ENCODE measurements around the gene PHTF2. TPM values are rescaled to one million over a fixed set of nuclear protein-coding genes. Genes with fewer than 3 reads are reported as not detected.

PHTF2 gene
- total and polyA plus RNA-seq, 7 experiments from 2014 or later, result 5.9 to 42.1 (median 20.4) TPM

GRCh38 chr7:77895905-77896304 lies 97.3 kb downstream of the PHTF2 start:
- Mint-ChIP-seq H3K9me3 (no peaks in the 10 kb centered on the region), H3K36me3 (peaks cover 0 to 12% (median 0%) of the 10 kb centered on the region in 5 donors), H3K27me3 (no peaks in the 10 kb centered on the region), H3K4me3 (no peak overlapping the region), H3K27ac (no peak overlapping the region), H3K4me1 (peaks cover 0 to 6% (median 3%) of the 10 kb centered on the region in 7 donors)
- ChIA-PET CTCF (no interaction called here), POLR2A (no interaction called here)
- ATAC-seq, result no peak
- Histone ChIP-seq H3K9me3 (ENCODE audit: control insufficient read depth in 2 of 3, low read length in 3 of 3) (no peaks in the 10 kb centered on the region), H3K36me3 (ENCODE audit: control insufficient read depth in 2 of 3, insufficient read depth in 3 of 3, low read length in 3 of 3) (peaks cover 0 to 1% (median 0%) of the 10 kb centered on the region in 3 experiments), H3K4me1 (ENCODE audit: control insufficient read depth in 2 of 2, insufficient read depth in 2 of 2, low read length in 2 of 2) (no peaks in the 10 kb centered on the region), H3K27ac (ENCODE audit: low read depth, low read length) (no peak overlapping the region), H3K27me3 (ENCODE audit: control insufficient read depth in 2 of 2, insufficient read depth in 2 of 2, low read length in 2 of 2) (no peaks in the 10 kb centered on the region), H3K4me3 (ENCODE audit: low read length) (no peak overlapping the region)
- intact Hi-C loops (cut with micrococcal nuclease), result no loop called here
- DNase-seq, result no peak

GRCh38 chr7:77897004-77897547 lies 98.5 kb downstream of the PHTF2 start:
- no peak overlapping the region for H3K4me3 ChIP-seq (ENCODE audit: low read length)
- ATAC-seq (no peak), DNase-seq (no peak)
- no peak overlapping the region for H3K27ac ChIP-seq (ENCODE audit: low read depth, low read length)
- POLR2A ChIA-PET, result no interaction called here
- Mint-ChIP-seq H3K36me3 (peaks cover 0 to 15% (median 0%) of the 10 kb centered on the region in 5 donors), H3K4me1 (peaks cover 0 to 6% (median 0%) of the 10 kb centered on the region in 7 donors), H3K4me3 (no peak overlapping the region), H3K27ac (no peak overlapping the region), H3K9me3 (no peaks in the 10 kb centered on the region), H3K27me3 (no peaks in the 10 kb centered on the region)
- intact Hi-C loops (cut with micrococcal nuclease), result no loop called here
- H3K36me3 ChIP-seq (ENCODE audit: control insufficient read depth in 2 of 3, insufficient read depth in 3 of 3, low read length in 3 of 3), result peaks cover 0 to 4% (median 0%) of the 10 kb centered on the region in 3 experiments
- no peaks in the 10 kb centered on the region for H3K4me1 ChIP-seq (ENCODE audit: control insufficient read depth in 2 of 2, insufficient read depth in 2 of 2, low read length in 2 of 2)
- CTCF ChIA-PET, result interaction anchor here (0.6 kb wide), 1 partner anchor 138 kb away, joined by 5 read pairs; no protein-coding TSS in a partner anchor
- no peaks in the 10 kb centered on the region for H3K27me3 ChIP-seq (ENCODE audit: control insufficient read depth in 2 of 2, insufficient read depth in 2 of 2, low read length in 2 of 2)
- no peaks in the 10 kb centered on the region for H3K9me3 ChIP-seq (ENCODE audit: control insufficient read depth in 2 of 3, low read length in 3 of 3)

GRCh38 chr7:77899516-77899915 lies 100.9 kb downstream of the PHTF2 start:
- H3K4me3 Mint-ChIP-seq, result no peak overlapping the region
- DNase-seq, result no peak
- H3K4me1 ChIP-seq (ENCODE audit: control insufficient read depth in 2 of 2, insufficient read depth in 2 of 2, low read length in 2 of 2), result no peaks in the 10 kb centered on the region
- no peak for ATAC-seq
- H3K27ac Mint-ChIP-seq, result no peak overlapping the region
- H3K27me3 ChIP-seq (ENCODE audit: control insufficient read depth in 2 of 2, insufficient read depth in 2 of 2, low read length in 2 of 2), result no peaks in the 10 kb centered on the region
- ChIA-PET POLR2A (no interaction called here), CTCF (no interaction called here)
- intact Hi-C loops (cut with micrococcal nuclease), result no loop called here
- H3K36me3 Mint-ChIP-seq, result peaks cover 0 to 20% (median 0%) of the 10 kb centered on the region in 5 donors
- no peaks in the 10 kb centered on the region for H3K9me3 Mint-ChIP-seq
- no peak overlapping the region for H3K4me3 ChIP-seq (ENCODE audit: low read length)
- no peaks in the 10 kb centered on the region for H3K9me3 ChIP-seq (ENCODE audit: control insufficient read depth in 2 of 3, low read length in 3 of 3)
- H3K36me3 ChIP-seq (ENCODE audit: control insufficient read depth in 2 of 3, insufficient read depth in 3 of 3, low read length in 3 of 3), result peaks cover 0 to 7% (median 0%) of the 10 kb centered on the region in 3 experiments
- no peaks in the 10 kb centered on the region for H3K27me3 Mint-ChIP-seq
- peaks cover 0 to 6% (median 0%) of the 10 kb centered on the region in 7 donors for H3K4me1 Mint-ChIP-seq
- H3K27ac ChIP-seq (ENCODE audit: low read depth, low read length), result no peak overlapping the region

GRCh38 chr7:77903597-77903996 lies 105.0 kb downstream of the PHTF2 start:
- POLR2A ChIA-PET, result no interaction called here

GRCh38 chr7:77904252-77904651 lies 105.7 kb downstream of the PHTF2 start:
- Histone ChIP-seq H3K27ac (ENCODE audit: low read depth, low read length) (no peak overlapping the region), H3K27me3 (ENCODE audit: control insufficient read depth in 2 of 2, insufficient read depth in 2 of 2, low read length in 2 of 2) (no peaks in the 10 kb centered on the region), H3K4me3 (ENCODE audit: low read length) (no peak overlapping the region), H3K4me1 (ENCODE audit: control insufficient read depth in 2 of 2, insufficient read depth in 2 of 2, low read length in 2 of 2) (no peaks in the 10 kb centered on the region), H3K36me3 (ENCODE audit: control insufficient read depth in 2 of 3, insufficient read depth in 3 of 3, low read length in 3 of 3) (peaks cover 0 to 7% (median 0%) of the 10 kb centered on the region in 3 experiments), H3K9me3 (ENCODE audit: control insufficient read depth in 2 of 3, low read length in 3 of 3) (no peaks in the 10 kb centered on the region)
- CTCF ChIA-PET, result no interaction called here
- no peak for DNase-seq
- Mint-ChIP-seq H3K27ac (peak overlapping the region in 1 of 9 donors; percentile 47), H3K36me3 (peaks cover 0 to 19% (median 0%) of the 10 kb centered on the region in 5 donors), H3K9me3 (no peaks in the 10 kb centered on the region), H3K4me1 (peaks cover 0 to 10% (median 0%) of the 10 kb centered on the region in 7 donors), H3K27me3 (no peaks in the 10 kb centered on the region), H3K4me3 (no peak overlapping the region)
- POLR2A ChIA-PET, result no interaction called here
- intact Hi-C loops (cut with micrococcal nuclease), result loop anchor here (5.0 kb wide), 1 partner anchor 107 kb away; the partner anchor contains the start of genes PHTF2 (in 2 of the 2) and TMEM60 (in 2 of the 2)
- no peak for ATAC-seq

More at GRCh38 chr7:77903597-77903996, 105.0 kb downstream of the PHTF2 start:
- no peaks in the 10 kb centered on the region for H3K9me3 ChIP-seq (ENCODE audit: control insufficient read depth in 2 of 3, low read length in 3 of 3)
- DNase-seq (no peak), ATAC-seq (peak; percentile 44)
- no peak overlapping the region for H3K4me3 Mint-ChIP-seq
- peaks cover 0 to 7% (median 0%) of the 10 kb centered on the region in 3 experiments for H3K36me3 ChIP-seq (ENCODE audit: control insufficient read depth in 2 of 3, insufficient read depth in 3 of 3, low read length in 3 of 3)
- H3K9me3 Mint-ChIP-seq, result no peaks in the 10 kb centered on the region
- H3K27ac ChIP-seq (ENCODE audit: low read depth, low read length), result no peak overlapping the region
- CTCF ChIA-PET, result no interaction called here
- H3K27me3 ChIP-seq (ENCODE audit: control insufficient read depth in 2 of 2, insufficient read depth in 2 of 2, low read length in 2 of 2), result no peaks in the 10 kb centered on the region
- intact Hi-C loops (cut with micrococcal nuclease), result loop anchor here (5.0 kb wide), 1 partner anchor 106 kb away; the partner anchor contains the start of genes PHTF2 (in 2 of the 2) and TMEM60 (in 2 of the 2)
- H3K4me1 Mint-ChIP-seq, result peaks cover 0 to 12% (median 0%) of the 10 kb centered on the region in 7 donors
- H3K4me3 ChIP-seq (ENCODE audit: low read length), result no peak overlapping the region
- H3K36me3 Mint-ChIP-seq, result peaks cover 0 to 23% (median 0%) of the 10 kb centered on the region in 5 donors
- H3K27me3 Mint-ChIP-seq, result no peaks in the 10 kb centered on the region
- H3K27ac Mint-ChIP-seq, result peak overlapping the region in 1 of 9 donors; percentile 17
- no peaks in the 10 kb centered on the region for H3K4me1 ChIP-seq (ENCODE audit: control insufficient read depth in 2 of 2, insufficient read depth in 2 of 2, low read length in 2 of 2)

GRCh38 chr7:77907281-77907680 lies 108.7 kb downstream of the PHTF2 start:
- H3K4me1 Mint-ChIP-seq, result peaks cover 0 to 16% (median 5%) of the 10 kb centered on the region in 7 donors
- ATAC-seq, result no peak
- intact Hi-C loops (cut with micrococcal nuclease), result no loop called here

GRCh38 chr7:77908664-77909063 lies 110.1 kb downstream of the PHTF2 start:
- Mint-ChIP-seq H3K9me3 (no peaks in the 10 kb centered on the region), H3K4me3 (no peak overlapping the region), H3K27me3 (no peaks in the 10 kb centered on the region), H3K27ac (no peak overlapping the region), H3K4me1 (peaks cover 0 to 16% (median 5%) of the 10 kb centered on the region in 7 donors), H3K36me3 (peaks cover 0 to 19% (median 10%) of the 10 kb centered on the region in 5 donors)
- intact Hi-C loops (cut with micrococcal nuclease), result no loop called here
- no peak overlapping the region for H3K27ac ChIP-seq (ENCODE audit: low read depth, low read length)
- ChIA-PET CTCF (interaction anchor here (0.7 kb wide), 1 partner anchor 9 kb away, joined by 4 read pairs; no protein-coding TSS in a partner anchor), POLR2A (no interaction called here)
- H3K27me3 ChIP-seq (ENCODE audit: control insufficient read depth in 2 of 2, insufficient read depth in 2 of 2, low read length in 2 of 2), result no peaks in the 10 kb centered on the region
- DNase-seq (no peak), ATAC-seq (no peak)
- no peak overlapping the region for H3K4me3 ChIP-seq (ENCODE audit: low read length)
- H3K36me3 ChIP-seq (ENCODE audit: control insufficient read depth in 2 of 3, insufficient read depth in 3 of 3, low read length in 3 of 3), result no peaks in the 10 kb centered on the region
- H3K9me3 ChIP-seq (ENCODE audit: control insufficient read depth in 2 of 3, low read length in 3 of 3), result no peaks in the 10 kb centered on the region
- H3K4me1 ChIP-seq (ENCODE audit: control insufficient read depth in 2 of 2, insufficient read depth in 2 of 2, low read length in 2 of 2), result no peaks in the 10 kb centered on the region

More at GRCh38 chr7:77907281-77907680, 108.7 kb downstream of the PHTF2 start:
- no peak overlapping the region for H3K4me3 ChIP-seq (ENCODE audit: low read length)
- no peaks in the 10 kb centered on the region for H3K4me1 ChIP-seq (ENCODE audit: control insufficient read depth in 2 of 2, insufficient read depth in 2 of 2, low read length in 2 of 2)
- no peak overlapping the region for H3K4me3 Mint-ChIP-seq
- no peak overlapping the region for H3K27ac Mint-ChIP-seq
- no peaks in the 10 kb centered on the region for H3K27me3 Mint-ChIP-seq
- peaks cover 0 to 2% (median 0%) of the 10 kb centered on the region in 3 experiments for H3K36me3 ChIP-seq (ENCODE audit: control insufficient read depth in 2 of 3, insufficient read depth in 3 of 3, low read length in 3 of 3)
- H3K36me3 Mint-ChIP-seq, result peaks cover 0 to 22% (median 10%) of the 10 kb centered on the region in 5 donors
- H3K9me3 Mint-ChIP-seq, result no peaks in the 10 kb centered on the region
- CTCF ChIA-PET, result no interaction called here
- H3K27me3 ChIP-seq (ENCODE audit: control insufficient read depth in 2 of 2, insufficient read depth in 2 of 2, low read length in 2 of 2), result no peaks in the 10 kb centered on the region
- no peak for DNase-seq
- H3K27ac ChIP-seq (ENCODE audit: low read depth, low read length), result no peak overlapping the region
- POLR2A ChIA-PET, result no interaction called here
- H3K9me3 ChIP-seq (ENCODE audit: control insufficient read depth in 2 of 3, low read length in 3 of 3), result no peaks in the 10 kb centered on the region

Data from naive thymus-derived CD4-positive, alpha-beta T cell (primary cell).